DMS79 (cell line): Measurements from ENCODE around the gene NAV2.
"Not testable (repeated sequence)": the region's sequence is repeated elsewhere in the genome, so short reads cannot be mapped to it uniquely, and the experiment has no call there.

Source experiments
- DNase-seq: peaks from one replicate; lab custom pipeline; 2025; lab: John Stamatoyannopoulos, UW

The NAV2 gene

DNA sequence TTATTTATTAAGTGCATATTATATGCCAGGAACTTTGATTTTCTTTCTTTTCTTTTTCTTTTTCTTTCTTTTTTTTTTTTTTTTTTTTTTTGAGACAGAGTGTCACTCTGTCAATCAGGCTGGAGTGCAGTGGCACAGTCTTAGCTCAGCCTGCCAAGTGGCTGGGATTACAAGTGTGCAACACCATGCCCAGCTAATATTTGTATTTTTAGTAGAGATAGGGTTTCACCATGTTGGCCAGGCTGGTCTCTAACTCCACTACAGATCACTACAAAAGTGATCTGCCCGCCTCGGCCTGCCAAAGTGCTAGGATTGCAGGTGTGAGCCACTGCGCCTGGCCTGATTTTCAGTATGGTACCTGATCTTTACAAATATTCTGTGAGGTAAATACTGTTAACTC, 182.4 kb downstream of the NAV2 start:
- DNase-seq = not testable (repeated sequence)

DNA sequence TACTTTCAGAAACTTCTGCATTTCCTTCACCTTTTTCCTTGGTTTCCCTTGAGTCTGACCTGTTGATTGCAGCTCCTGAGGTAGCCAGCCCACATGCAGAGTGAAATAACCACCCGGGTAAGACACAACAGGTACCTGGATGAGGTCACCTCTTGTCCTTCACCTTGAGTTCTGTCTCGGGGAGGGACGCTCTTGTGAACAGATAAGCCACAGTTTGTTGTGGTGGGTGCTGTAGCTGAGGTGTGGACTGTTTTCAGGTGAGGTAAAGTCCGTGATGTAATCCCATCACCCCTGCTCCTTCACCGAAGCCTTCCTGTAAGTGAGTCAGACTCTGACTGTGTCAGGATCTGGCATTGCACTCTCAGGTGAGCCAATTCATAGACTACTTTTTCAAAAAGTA, 183.1 kb downstream of the NAV2 start:
- DNase-seq = no peak

GRCh38 chr11:19903620-19904069, 191.0 kb downstream of the NAV2 start:
- peak; percentile 44 for DNase-seq

- DNase-seq = no peak
Observed at GRCh38 chr11:19905280-19905853, 192.7 kb downstream of the NAV2 start.

- DNase-seq = no peak
Observed at GRCh38 chr11:19906126-19906525, 193.5 kb downstream of the NAV2 start.

- DNase-seq = no peak
Observed at GRCh38 chr11:19907008-19907579, 194.5 kb downstream of the NAV2 start.

GRCh38 chr11:19907839-19908238, 195.2 kb downstream of the NAV2 start:
- no peak for DNase-seq

GRCh38 chr11:19910931-19911330, 198.3 kb downstream of the NAV2 start:
- no peak for DNase-seq

- no peak for DNase-seq
Observed at GRCh38 chr11:19912115-19912957, 199.7 kb downstream of the NAV2 start.

- DNase-seq = no peak
Observed at GRCh38 chr11:19912958-19913892, 200.6 kb downstream of the NAV2 start.

- no peak for DNase-seq
Observed at GRCh38 chr11:19913893-19914249, 201.2 kb downstream of the NAV2 start.

- no peak for DNase-seq
Observed at GRCh38 chr11:19915808-19916207, 203.2 kb downstream of the NAV2 start.

- no peak for DNase-seq
Observed at GRCh38 chr11:19917069-19917468, 204.4 kb downstream of the NAV2 start.

GRCh38 chr11:19918302-19919049, 205.8 kb downstream of the NAV2 start:
- no peak for DNase-seq

DNA sequence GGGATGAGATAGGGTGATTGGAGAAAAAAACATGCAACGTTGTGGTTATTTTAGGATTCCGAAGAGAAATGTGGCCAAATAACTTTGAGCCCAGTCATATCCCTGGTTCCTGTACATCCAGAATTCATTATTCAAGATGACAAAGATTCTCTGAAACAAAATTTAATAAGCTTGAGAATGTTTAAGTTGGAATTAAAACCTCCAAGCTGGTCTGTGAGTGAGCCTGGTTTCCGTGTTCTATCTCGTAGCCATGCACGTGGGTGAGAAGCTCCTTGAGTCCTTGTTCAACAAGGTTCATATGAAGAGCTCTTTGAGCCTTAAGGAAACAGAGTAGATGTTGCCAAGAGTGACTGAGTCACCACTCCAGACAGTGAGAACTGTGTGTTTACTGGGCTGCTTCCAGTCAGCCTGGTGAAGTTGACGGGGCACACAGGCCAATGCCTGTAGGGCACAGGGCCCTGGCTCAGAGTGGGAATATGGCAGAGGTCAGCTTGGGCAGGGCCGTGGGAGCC, 206.5 kb downstream of the NAV2 start:
- DNase-seq = peak; percentile 72

- DNase-seq = no peak
Observed at GRCh38 chr11:19920982-19921381, 208.3 kb downstream of the NAV2 start.

GRCh38 chr11:19921976-19922688, 209.5 kb downstream of the NAV2 start:
- DNase-seq = no peak

DNA sequence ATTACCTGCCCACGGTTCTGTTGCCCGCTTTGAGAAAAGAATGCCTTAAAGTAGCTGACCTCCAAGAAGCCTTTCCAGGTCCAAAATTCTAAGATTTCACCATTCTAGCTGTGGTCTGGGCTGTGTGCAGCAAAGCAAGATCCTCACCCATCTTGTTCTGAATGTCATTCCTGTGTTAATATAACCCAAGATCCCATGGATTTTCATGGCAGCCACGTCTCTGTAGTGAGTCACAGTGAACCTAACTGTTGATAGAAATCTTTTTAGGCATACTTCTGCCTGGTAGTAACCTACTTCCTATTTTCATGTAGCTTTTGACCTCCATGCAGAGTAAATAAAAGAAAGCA, 210.0 kb downstream of the NAV2 start:
- no peak for DNase-seq

DNA sequence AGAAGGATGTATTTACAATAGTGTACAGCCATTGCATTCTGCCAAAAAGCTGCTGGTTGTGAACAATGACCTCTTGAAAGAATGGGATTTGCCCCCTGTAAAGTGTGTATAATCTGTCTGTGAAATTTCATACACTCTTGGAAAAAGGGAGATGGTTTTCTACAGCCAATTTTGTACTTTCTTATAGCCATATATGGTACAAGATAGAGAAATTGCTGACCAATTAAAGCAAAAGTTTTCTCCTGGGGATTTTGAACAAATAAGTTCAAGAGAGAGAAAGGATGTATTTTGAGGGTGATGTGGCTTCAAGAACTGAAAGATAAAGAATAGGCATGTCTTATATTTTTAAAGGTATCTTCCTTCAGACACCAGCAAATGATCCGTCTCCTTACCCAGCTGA, 211.0 kb downstream of the NAV2 start:
- DNase-seq = no peak

GRCh38 chr11:19924311-19924710, 211.7 kb downstream of the NAV2 start:
- DNase-seq = no peak

DNA sequence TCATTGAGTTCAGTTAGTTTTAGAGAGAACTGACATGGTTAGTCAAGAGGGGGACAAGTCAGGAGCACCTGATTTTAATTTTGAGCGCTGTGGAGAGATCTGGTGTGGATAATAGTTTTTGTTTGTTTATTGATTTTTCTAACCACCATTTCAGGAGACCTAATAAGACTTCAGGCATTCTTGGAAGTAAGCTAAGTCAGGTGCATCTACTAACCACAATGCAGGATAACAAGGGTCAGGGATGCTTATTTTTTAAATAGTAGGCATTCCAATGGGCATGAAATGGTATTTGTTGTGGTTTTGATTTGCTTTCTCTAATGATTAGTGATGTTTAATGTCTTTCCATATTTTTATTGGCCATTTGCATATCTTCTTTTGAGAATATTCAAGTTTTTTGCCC, 212.1 kb downstream of the NAV2 start:
- no peak for DNase-seq
